Measurements from ENCODE around the gene KCNK4.
"Not testable (repeated sequence)": the region's sequence is repeated elsewhere in the genome, so short reads cannot be mapped to it uniquely, and the experiment has no call there.

The KCNK4 gene

GRCh38 chr11:64318766-64319761 is 28.0 kb downstream of the KCNK4 start:
- DNase-seq (ENCODE audit: extremely low spot score, insufficient read length, low read depth) (no peak), FAIRE-seq (no peak)

- FAIRE-seq (no peak), DNase-seq (ENCODE audit: extremely low spot score, insufficient read length, low read depth) (no peak)
Measured at GRCh38 chr11:64320556-64320955, 29.5 kb downstream of the KCNK4 start.

- no peak for FAIRE-seq
Measured at GRCh38 chr11:64321026-64321425, 29.9 kb downstream of the KCNK4 start.

GRCh38 chr11:64321533-64321932 is 30.4 kb downstream of the KCNK4 start:
- DNase-seq (ENCODE audit: extremely low spot score, insufficient read length, low read depth) (no peak), FAIRE-seq (no peak)

More at GRCh38 chr11:64321026-64321425, 29.9 kb downstream of the KCNK4 start:
- DNase-seq (ENCODE audit: extremely low spot score, insufficient read length, low read depth): no peak

- no peak for FAIRE-seq
- DNase-seq (ENCODE audit: extremely low spot score, insufficient read length, low read depth): no peak
Measured at GRCh38 chr11:64322925-64323260, 31.8 kb downstream of the KCNK4 start.

GRCh38 chr11:64323373-64323772 is 32.3 kb downstream of the KCNK4 start:
- FAIRE-seq: no peak

GRCh38 chr11:64323984-64324383 is 32.9 kb downstream of the KCNK4 start:
- DNase-seq (ENCODE audit: extremely low spot score, insufficient read length, low read depth); FAIRE-seq: not testable (repeated sequence)

More at GRCh38 chr11:64323373-64323772, 32.3 kb downstream of the KCNK4 start:
- DNase-seq (ENCODE audit: extremely low spot score, insufficient read length, low read depth): no peak

- no peak for DNase-seq (ENCODE audit: extremely low spot score, insufficient read length, low read depth)
- no peak for FAIRE-seq
Measured at GRCh38 chr11:64324692-64325469, 33.8 kb downstream of the KCNK4 start.

GRCh38 chr11:64327375-64327774 is 36.3 kb downstream of the KCNK4 start:
- no peak for DNase-seq (ENCODE audit: extremely low spot score, insufficient read length, low read depth)
- FAIRE-seq: no peak

- DNase-seq (ENCODE audit: extremely low spot score, insufficient read length, low read depth) (no peak), FAIRE-seq (no peak)
Measured at GRCh38 chr11:64327993-64328392, 36.9 kb downstream of the KCNK4 start.

- FAIRE-seq (no peak), DNase-seq (ENCODE audit: extremely low spot score, insufficient read length, low read depth) (no peak)
Measured at GRCh38 chr11:64330888-64331287, 39.8 kb downstream of the KCNK4 start.

- DNase-seq (ENCODE audit: extremely low spot score, insufficient read length, low read depth) (peak; percentile 64), FAIRE-seq (peak; percentile 85)
Measured at GRCh38 chr11:64331569-64332371, 40.7 kb downstream of the KCNK4 start.

GRCh38 chr11:64333556-64333955 is 42.5 kb downstream of the KCNK4 start:
- DNase-seq (ENCODE audit: extremely low spot score, insufficient read length, low read depth): no peak
- no peak for FAIRE-seq

- DNase-seq (ENCODE audit: extremely low spot score, insufficient read length, low read depth) (peak; percentile 80), FAIRE-seq (peak; percentile 81)
Measured at GRCh38 chr11:64334764-64335735, 43.9 kb downstream of the KCNK4 start.

- FAIRE-seq (no peak), DNase-seq (ENCODE audit: extremely low spot score, insufficient read length, low read depth) (no peak)
Measured at GRCh38 chr11:64337538-64338249, 46.6 kb downstream of the KCNK4 start.

- no peak for FAIRE-seq
- DNase-seq (ENCODE audit: extremely low spot score, insufficient read length, low read depth): no peak
Measured at GRCh38 chr11:64338716-64339115, 47.6 kb downstream of the KCNK4 start.

GRCh38 chr11:64339286-64339685 is 48.2 kb downstream of the KCNK4 start:
- no peak for DNase-seq (ENCODE audit: extremely low spot score, insufficient read length, low read depth)
- FAIRE-seq: peak; percentile 36

- peak; percentile 78 for DNase-seq (ENCODE audit: extremely low spot score, insufficient read length, low read depth)
- peak; percentile 91 for FAIRE-seq
Measured at GRCh38 chr11:64339754-64340408, 48.8 kb downstream of the KCNK4 start, which contains the start of gene CCDC88B. Gene CCDC88B (plus strand): TSS chr11:64340204. CDS start chr11:64340267, 63 bp downstream.

Data from GM18507 (cell line).